ENCODE data around the gene UBQLNL.

GRCh38 chr11:5488798-5489399 lies 27.6 kb downstream of the UBQLNL start:
- TF ChIP-seq RCOR1 (IDR thresholded peaks at IDR 0.05; ENCODE audit: insufficient replicate concordance, low read length) (no peak), CTCF (conservative IDR thresholded peaks at IDR 0.05; ENCODE audit: low read depth, low read length) (no peak), MAFK (IDR thresholded peaks at IDR 0.05; ENCODE audit: low read depth, low read length) (no peak), RAD21 (IDR thresholded peaks at IDR 0.05; ENCODE audit: low read length) (no peak), CEBPB (IDR thresholded peaks at IDR 0.05; ENCODE audit: low read depth, low read length) (no peak), RFX5 (IDR thresholded peaks at IDR 0.05; ENCODE audit: low read depth, low read length) (no peak)

Measured in IMR-90 (cell line).